NCI-H510A (cell line): ENCODE data around the gene SARNP.
"Not testable (repeated sequence)": the region's sequence is repeated elsewhere in the genome, so short reads cannot be mapped to it uniquely, and the experiment has no call there.

Experiments used
- DNase-seq: peaks from one replicate; lab custom pipeline; 2025; lab: John Stamatoyannopoulos, UW

Gene SARNP

DNA sequence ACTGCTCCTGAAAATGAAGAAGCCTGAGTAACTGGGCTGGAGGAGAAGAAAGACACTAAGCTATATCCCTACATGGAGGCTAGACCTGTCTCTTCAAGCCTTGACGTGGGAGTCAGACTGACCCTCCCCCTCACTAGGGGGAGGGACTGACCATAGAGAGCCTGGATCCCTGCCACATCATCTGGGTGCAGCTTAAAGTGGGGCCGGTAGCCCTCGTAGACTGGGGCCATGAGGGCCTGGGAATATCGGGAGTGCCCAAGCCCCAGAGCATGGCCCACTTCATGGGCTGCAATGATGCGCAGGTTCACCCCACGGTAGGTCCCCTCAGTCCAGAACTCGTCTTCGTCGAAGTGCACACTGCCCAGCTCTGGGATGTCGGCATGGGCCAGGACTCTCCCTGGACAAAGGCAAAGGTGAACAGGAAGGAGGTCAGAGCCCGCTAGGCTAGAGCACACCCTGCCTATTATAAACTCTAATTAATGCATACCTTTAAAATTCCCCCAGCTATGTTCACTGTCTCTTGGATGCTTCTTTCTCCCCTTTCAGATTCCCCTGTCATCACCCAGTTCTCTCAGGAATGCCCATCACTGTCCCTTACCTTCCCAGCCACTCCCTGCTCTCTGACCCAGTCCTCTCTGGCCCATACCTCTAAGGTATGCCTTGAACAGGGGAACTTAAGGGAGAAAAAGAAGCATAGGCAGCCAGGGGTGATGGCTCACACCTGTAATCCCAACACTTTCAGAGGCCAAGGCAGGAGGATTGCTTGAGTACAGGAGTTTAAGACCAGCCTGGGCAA is 22.0 kb upstream of the SARNP start:
- DNase-seq: no peak

DNA sequence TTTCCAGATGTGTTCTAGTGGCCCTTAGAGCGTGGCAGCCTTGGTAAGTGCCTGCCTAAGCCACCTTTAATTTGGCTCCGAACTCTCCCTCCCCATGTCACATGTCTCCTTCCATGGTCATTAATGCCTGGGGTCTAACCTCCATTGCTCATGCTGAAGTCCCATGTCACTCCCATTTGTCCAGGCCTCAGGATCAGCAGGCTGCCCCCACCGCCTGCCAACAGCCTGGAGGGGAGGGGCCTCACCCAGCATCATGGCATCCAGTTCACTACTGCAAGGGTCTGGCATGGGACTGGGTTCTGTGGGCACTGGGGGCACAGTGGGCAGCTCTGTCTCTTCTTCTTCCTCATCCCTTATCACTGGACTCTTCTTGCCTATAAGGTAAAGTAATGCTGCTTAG is 20.8 kb upstream of the SARNP start:
- no peak for DNase-seq

DNA sequence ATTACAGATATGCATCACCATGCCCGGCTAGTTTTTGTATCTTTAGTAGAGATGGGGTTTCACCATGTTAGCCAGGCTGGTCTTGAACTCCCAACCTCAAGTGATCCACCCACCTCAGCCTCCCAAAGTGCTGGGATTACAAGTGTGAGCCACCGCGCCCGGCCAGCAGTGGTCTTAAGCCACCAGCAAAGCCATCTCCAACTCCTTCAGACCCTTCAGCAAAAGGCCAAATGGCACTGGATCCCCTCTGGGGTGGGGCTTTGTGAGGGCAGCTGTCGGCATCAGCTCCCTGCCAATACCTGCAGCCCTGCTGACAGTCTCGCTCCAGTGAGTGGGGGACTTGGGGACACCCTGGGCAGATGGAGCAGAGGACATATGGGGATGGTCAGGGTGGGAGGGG is 16.9 kb upstream of the SARNP start:
- DNase-seq: not testable (repeated sequence)

DNA sequence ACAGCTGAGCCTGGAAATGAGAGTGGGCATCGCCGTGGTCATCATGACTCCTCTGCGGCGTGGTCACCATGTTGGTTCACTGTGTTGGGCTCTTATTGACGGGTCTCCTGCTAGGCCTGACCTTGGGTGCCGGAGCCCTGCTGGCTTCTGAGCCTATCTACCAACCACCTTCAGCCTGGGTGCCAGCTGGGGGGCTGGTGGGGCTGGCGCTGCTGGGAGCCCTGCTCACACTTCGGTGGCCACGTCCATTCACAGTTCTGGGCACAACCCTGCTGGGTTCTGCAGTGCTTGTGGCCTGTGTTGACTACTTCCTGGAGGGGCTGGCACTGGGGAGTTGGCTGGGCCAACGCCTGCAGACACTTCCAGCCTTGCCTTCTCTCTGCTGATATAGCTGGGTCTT is 15.5 kb upstream of the SARNP start:
- DNase-seq: no peak

DNA sequence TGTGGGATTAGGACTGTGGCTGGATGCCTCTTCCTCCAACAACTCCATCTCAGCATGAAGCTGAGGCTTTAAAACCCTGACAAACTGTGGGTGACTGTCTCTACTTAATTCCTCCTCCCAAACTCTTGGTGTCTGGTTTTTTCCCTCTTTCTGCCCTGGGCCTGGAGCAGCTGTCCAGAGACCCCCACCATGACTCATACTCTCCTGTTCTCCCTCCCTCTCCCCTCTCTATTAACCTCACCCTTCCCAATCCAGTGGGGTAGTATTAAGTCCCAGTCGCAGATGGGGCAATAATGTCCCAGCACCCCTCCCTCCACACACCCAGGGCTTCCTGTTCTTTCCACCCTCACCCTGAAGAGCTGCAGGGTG is 13.9 kb upstream of the SARNP start:
- DNase-seq: no peak

DNA sequence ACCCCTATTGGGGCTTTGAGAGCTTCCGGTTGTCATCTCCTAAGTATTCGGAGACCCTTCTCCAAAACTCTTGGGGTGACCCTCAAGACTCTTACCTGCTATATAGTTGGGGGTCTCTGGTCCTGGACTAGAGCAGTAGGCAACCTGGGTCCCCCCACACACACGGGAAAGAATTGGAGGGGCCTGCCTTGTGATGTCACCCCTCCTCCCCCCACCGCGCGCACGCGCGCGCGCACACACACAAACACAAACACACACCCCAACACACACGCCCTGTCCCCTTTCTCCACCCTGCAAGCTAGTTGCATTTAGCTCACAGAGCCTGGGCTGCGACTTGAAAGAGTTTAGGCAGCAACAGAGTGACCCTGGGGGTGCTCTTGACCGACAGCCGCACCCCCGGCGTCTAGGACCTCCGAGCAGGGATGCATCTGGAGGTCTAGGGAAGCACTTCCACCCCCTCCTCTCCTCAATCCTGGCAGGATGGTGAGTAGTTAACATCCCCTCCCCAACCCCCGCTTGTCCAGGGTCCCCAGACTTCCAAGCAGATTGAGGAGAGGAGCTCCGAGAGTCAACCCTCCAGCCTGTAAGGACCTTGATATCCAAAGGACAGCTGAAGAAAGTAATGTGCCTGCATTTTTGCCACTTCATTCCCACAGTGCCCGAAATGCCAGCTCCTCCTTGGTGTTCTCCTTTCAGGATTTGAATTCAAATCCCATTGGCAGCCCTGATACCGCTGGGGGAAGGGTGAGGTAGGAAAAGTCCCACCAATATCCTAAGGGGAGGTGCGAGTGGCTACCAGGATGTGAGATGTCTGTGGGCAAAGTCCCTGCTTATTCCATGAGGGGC is 13.3 kb upstream of the SARNP start:
- no peak for DNase-seq

DNA sequence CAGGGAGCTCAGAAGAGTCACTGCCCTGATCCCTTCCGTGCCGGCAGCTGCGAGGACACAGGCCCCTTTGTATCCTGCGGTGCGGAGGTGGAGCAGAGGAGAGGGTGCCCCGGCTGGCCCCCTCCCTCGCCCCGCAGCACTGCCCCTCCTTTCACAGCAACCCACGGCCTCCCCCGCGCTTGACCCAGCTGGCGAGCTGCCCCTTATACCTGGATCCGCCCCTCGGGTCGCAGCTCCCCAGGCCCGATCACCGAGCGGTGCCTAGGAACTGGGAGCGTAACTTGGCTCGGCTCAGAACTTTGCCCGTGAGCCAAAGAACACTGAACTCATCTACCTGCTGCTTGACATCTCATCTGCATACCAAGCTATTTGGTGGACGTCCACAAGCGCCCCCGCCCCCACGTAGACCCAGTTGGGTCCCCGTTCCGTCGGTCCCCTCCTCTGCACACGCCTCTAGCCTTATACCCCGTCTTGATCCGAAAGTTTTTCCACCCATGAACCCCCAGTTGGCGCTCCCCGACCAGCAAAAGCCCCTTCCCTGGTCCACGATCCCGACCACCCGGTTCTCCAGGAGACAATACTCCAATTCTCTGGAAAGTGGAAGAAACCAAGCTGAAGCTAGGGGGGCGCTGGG is 12.6 kb upstream of the SARNP start:
- no peak for DNase-seq

DNA sequence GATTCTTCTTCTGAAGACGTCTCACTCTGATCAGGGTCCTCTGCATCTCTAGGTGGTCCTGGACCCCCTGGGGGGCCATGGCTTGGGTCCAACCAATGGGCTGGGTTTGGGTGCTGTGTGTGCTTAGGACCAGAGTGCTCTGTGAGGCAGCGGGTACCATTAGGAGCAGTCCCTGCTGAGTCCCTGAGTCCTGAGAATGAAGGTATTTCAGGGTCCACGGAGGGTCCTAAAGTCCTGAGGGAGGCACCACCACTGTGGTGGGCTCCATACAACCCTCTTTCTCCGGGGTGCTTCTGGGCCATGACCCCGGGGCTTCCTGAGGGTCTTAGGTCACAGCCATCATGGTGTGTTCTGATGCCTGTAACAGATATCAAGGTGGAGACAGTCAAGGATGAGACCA is 10.8 kb upstream of the SARNP start:
- no peak for DNase-seq

DNA sequence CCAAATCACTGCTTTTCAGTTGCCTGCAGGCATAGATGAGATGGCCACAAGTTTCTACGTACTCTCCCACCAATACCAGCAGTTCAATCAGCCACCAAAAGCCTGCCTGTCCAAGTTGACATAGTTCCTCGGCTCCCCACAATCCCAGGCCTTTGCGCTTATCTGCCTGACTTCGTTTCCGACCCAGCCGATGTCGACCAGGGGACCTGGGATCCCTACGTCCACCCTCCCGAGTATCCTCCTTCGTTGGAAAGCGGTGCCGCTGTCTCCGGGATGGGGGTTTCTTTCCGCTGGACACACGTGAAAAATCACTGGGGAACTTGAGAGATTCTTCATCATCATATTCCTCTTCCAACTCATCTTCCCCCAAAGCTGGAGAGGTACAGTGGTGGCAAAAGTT is 10.3 kb upstream of the SARNP start:
- no peak for DNase-seq

DNA sequence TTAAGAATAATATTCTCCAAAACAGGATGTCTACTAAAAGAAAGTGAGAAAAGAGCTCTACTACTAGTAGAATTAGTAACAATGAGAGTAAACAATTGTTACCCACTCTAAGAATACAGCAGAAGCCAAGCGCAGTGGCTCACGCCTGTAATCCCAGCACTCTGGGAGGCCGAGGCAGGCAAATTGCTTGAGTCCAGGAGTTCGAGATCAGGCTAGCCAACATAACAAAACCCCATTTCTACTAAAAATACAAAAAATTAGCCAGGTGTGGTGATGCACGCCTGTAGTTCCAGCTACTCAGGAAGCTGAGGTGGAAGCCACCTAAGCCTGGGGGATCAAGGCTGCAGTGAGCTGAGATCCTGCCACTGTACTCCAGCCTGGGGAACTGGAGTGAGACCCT is 7.2 kb upstream of the SARNP start:
- no peak for DNase-seq

DNA sequence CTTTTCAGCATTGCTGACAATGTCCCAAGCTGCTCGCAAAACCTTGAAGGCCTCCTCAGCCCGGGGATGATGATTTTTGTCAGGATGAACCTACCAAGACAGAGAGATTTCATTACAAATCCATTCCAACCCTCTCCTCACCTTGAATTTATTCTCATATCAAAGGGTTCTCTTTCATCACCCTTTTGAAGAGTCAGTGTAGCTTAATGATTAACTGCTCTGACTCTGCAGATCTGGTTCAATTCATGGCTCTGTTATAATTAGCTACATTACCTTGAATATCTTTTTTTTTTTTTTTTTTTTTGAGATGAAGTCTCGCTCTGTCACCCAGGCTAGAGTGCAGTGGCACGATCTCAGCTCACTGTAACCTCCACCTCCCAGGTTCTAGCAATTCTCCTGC is 5.9 kb upstream of the SARNP start:
- no peak for DNase-seq

DNA sequence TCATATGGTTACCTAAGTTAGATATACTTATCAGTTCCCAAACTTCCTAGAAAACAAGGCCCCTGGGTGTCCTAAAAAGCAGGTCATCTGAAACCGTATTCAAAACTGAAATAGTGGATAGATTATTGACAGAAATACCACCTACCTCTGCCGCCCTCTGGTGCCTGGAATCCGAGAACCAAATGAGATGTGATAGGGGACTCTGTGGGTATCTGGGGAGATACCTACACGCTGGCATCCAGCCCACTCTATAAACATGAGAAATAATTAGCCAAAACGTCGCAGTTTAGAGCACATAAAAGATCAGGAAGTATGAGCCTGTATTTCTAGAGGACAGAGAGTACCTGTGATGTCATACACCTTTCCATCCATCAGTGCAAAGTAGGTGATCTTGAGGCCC is 4.7 kb upstream of the SARNP start:
- DNase-seq: no peak

DNA sequence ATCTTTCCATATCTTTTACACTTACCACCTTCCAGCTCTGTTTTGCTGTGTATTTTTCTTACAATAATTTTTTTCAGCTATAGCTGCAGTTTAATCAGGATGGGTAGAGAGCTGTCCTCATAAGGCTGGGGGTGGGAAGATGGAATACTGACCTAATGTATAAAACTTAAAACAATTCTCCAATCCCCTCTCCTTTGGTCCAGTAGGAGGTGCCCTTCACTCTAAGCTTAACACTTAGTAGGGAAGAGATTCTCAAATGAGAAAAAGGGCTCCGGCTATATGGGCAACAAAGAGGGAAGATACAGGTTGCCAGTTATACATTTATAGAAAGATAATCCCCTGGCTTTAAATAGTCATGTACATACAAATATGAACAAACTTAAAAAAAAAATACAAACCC is 3.2 kb upstream of the SARNP start:
- no peak for DNase-seq

DNA sequence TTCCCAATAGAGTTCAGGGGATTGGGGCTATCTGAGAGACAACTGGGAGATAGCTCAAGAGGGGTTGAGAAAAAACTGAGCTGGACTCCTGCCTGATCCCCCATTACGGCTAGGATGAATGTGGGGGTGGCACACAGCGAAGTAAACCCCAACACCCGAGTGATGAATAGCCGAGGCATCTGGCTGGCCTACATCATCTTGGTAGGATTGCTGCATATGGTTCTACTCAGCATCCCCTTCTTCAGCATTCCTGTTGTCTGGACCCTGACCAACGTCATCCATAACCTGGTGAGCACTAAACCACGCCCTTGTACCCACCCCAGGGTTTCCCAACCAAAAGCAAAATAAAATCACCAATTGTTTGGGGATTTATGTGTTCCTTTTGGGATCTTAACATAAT is 1.4 kb upstream of the SARNP start:
- DNase-seq: no peak

DNA sequence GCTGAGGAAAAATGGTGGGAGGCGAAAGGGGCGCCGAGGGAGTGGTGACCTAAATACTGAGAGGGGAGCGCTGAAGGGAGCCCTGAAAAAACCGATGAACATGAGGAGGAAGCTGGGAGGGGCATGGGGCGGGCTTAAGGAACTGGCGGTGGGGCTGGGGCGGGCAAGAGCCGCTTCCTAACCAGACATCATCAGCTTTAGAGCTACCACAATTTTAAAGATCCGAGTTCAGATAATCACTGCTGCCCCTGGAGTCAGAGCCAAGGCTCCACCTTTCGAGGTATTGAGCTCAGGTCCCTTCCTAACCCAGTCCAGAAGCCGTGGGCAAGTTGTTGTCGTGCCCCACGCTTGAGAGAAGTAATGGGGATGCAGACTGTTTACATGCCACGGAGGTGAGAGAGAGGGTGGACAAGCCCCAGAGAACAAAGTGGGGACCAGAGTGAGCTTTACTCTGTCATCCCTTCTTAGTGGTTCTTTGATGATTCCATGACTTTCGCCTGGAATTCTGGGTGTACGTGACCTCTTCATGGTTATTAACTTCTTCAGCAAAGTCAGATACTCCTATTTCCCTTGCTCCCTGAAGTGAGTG is 710 bp upstream of the SARNP start:
- no peak for DNase-seq

DNA sequence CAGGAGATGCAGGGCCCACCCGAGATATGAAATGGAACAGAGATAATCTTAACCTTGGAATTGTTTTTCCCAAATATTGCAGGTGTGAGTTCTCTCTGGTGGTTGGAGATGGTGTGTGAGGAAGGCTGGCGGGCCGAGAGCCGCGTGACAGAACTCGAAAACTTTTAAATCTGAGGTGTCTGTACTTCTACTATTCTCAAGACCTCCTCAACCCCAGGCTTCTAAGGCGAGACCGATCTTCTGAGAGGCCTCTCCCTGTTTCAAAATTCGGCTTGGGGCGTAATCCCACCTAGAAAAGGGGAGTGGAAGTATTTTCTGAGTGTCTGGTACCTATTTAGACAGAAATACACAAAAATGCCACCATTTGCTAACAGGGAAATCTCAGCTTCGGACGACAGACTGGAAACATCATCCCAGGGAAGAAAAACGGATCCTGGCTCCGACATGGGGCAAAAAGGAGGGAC is 611 bp downstream of the SARNP start:
- DNase-seq: no peak

DNA sequence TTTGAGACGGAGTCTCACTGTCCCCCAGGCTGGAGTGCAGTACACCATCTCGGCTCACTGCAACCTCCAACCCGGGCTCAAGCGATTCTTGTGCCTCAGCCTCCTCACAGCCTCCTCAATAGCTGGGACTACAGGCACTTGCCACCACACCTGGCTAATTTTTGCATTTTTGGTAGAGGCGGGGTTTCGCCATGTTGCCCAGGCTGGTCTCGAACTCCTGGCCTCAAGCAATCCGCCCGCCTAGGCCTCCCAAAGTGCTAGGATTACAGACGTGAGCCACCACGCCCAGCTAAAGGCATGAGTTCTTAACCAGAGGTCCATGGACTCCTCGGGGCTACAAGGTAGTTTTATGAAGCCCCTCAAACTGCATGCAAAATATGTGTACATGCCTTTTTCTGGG is 2.1 kb downstream of the SARNP start:
- DNase-seq: no peak

DNA sequence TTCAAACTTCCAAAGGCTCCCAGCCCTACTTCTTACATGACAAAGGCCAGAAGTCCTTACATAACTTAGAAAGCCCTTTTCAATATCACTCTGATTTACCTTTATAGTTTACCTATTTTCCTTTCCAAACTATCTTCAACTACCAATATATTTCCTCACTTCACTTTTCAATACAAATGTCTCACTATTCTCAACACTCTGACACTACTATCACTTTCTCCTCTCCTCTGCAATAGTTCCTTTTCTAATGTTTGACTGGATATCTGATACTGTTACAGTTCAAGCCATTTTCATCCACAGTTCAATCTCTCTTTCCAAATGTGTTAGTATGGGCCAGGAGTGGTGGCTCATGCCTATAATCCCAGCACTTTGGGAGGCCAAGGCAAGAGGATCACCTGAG is 3.3 kb downstream of the SARNP start:
- DNase-seq: no peak

DNA sequence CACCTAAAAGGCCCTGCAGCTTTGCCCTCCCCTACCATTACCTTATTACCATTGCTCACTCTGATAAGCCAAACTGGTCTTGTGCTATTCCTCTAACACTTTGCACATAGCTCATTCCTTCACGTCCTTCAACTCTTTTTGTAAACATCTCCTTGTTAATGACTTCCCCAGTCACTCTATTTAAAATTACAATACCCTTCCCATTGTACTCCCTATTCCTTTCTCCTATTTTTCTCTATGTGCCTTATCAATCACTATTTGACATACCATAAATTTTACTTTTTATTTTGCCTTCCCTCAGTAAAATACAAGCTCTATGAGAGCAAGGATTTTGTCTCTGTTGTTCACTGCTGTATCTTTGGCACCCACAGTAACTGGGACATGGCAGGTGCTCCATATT is 5.4 kb downstream of the SARNP start:
- DNase-seq: no peak

DNA sequence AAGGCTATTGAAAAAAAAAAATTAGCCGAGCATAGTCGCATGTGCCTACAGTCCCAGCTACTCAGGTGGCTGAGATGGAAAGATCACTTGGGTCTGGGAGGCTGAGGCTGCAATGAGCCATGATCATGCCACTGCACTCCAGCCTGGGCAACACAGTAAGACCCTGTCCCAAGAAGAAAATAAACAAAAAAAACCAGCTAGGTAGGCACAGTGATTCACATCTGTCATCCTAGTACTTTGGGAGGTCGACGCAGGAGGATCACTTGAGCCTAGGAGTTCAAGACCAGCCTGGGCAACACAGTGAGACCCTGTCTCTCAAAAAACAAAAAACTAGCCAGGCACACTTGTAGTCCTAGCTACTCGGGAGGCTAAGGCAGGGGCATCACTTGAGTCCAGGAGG is 8.2 kb downstream of the SARNP start:
- no peak for DNase-seq

DNA sequence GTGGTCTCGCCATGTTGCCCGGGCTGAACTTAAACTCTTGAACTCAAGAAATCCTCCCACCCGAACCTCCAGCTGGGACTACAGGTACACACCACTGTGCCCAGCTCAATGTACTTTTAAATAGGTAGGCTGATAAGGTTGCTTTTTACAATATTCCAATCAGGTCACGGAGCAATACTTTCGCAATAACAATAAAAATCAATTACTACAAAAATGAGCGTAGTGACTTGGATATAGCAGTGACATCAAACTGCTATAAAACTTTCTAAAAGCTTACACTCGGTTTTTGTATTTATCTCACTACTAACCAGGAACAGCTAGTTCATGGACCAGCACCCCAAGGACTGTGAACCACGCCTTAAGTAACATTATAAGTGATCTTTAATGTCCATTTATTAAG is 10.5 kb downstream of the SARNP start:
- DNase-seq: no peak

DNA sequence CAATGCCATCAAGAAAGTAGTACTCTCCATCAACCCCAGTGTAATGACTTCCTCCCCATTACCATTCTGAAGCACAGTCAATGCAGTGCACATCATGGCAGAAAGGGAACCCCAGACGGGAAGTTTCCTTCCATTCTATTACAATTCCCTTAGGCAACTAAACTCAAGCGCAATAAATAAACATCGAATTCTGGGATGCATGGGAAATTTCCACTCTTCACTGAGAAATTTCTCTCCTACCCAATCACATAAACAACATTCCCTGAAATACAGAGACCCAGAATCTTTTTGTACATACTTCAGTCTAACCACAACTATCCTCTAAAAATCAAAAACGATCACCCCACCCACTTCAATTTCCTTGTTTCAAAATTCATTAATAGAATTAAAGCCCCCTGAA is 20.0 kb downstream of the SARNP start:
- DNase-seq: no peak

DNA sequence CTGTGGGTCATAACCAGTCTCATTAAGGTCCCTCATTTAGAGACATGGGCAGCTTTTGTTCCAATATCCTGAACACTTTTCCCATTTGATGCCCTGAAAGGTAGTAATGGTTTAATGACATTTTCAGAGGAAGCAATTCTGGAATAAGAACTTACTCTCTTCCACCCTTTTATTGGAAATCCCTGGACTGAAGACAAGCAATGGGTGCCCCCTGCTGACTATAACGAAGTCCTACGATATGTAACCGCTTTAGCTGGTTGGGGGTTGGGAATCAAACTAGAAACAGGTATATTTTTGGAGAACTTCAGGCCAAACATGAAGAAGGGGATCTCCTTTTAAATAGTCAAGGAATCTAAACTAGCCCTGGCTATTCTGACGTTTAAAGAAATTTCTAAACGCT is 20.5 kb downstream of the SARNP start:
- DNase-seq: peak; percentile 22
